WI38 (cell line): ENCODE results near the gene SLC25A30.
"Not testable (repeated sequence)": the region's sequence is repeated elsewhere in the genome, so short reads cannot be mapped to it uniquely, and the experiment has no call there.

Experiments
- H3K4me3 ChIP-seq: 2 replicates; pipeline ENCODE4 v1.5.1; 2011; ENCODE audit warnings: low read depth, mild to moderate bottlenecking, control low read depth, low read length
- CTCF ChIP-seq: IDR thresholded peaks from 2 replicates; pipeline ENCODE4 v1.5.1; 2012; ENCODE audit warnings: low read depth, mild to moderate bottlenecking, control low read depth, low read length

The SLC25A30 gene

DNA sequence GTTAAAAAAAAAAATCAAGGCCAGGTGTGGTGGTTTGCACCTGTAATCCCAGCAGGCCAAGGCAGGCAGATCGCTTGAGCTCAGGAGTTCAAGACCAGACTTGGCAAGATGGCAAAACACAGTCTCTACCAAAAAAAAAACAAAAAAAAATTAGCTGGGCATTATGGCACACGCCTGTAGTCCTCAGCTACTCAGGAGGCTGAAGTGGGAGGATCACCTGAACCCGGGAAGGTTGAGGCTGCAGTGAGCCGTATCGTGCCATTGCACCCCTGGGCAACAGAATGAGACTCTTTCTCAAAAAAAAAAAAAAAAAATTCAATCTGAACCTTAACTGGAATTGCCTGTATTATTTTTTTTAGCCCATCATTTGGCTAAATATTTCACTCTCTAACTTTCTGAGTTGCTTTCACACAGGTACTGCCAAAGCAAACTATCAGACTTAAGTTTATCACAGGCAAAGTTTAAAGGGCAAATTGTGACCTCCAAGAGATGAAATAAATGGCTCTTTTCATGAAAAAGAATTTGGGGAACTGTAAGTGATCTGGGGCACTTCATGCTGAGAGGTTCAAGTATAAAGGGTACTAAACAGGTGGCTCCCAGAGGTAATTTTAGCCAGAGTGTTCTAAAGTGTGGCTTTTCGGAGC lies 14.7 kb upstream of the SLC25A30 start:
- H3K4me3 ChIP-seq = no peak overlapping the region
- TF ChIP-seq CTCF = no peak

- H3K4me3 ChIP-seq = not testable (repeated sequence)
Observed at GRCh38 chr13:45426056-45426841, 8.1 kb upstream of the SLC25A30 start.

DNA sequence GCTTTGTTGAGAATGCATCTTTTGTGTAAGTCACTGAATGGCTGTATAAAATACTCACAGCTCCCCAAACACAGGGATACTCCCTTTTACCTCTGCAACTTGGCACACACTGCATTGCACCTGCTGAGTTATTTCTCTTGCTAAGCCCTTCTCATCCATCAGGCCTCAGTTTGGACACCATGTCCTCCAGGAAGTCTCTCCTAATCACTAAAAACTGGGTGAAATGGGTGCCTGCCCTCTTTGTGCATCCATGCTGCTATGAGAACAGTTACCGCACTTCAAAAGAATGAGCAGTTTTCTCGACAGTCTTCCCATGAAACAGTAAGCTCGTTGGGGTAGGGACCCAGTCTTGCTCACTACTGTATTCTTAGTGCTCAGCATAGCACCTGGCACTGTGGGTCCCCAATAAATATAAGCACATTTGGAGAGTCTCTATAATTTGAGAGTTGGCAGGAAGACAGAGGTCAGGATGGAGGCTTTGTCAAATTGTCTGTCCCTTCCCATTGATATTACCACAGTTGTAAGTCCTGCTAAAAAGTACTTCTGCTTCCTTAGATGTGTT lies 4.6 kb upstream of the SLC25A30 start:
- no peak for TF ChIP-seq CTCF
- no peak overlapping the region for H3K4me3 ChIP-seq

- TF ChIP-seq CTCF = no peak
- H3K4me3 ChIP-seq = no peak overlapping the region
Observed at GRCh38 chr13:45419945-45420344, 1.8 kb upstream of the SLC25A30 start.

DNA sequence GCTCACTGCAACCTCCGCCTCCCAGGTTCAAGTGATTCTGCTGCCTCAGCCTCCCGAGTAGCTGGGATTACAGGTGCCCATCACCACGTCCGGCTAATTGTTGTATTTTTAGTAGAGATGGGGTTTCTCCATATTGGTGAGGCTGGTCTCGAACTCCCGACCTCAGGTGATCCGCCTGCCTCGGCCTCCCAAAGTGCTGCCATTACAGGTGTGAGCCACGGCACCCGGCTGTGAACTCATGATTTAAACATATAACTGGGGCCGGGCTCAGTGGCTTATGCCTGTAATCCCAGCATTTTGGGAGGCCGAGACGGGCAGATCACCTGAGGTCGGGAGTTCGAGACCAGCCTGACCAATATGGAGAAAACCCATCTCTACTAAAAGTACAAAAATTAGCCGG lies 1.2 kb upstream of the SLC25A30 start:
- not testable (repeated sequence) for H3K4me3 ChIP-seq

- TF ChIP-seq CTCF = no peak
- peak overlapping the region; percentile 81 for H3K4me3 ChIP-seq
Observed at GRCh38 chr13:45416516-45417128, 1.6 kb downstream of the SLC25A30 start.

DNA sequence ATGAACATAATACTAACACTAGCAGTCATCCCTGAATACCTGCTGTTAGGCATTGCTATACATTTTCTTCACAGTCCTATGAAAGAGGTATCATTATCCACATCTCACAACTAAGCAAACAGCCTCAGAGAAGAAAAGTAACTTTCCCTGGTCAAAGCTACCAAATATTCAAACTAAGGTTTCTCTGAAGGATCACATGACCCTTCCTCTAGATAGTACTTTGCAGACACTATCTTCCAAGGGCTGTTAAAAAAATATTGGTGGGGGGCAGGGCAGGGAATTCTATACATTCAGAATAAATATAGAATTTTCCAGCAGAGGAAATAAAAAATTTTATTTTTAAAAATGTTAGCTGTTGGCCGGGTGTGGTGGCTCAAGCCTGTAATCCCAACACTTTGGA lies 3.1 kb downstream of the SLC25A30 start:
- H3K4me3 ChIP-seq = peak overlapping the region; percentile 16; the same call in 1 of the 2 replicates
- TF ChIP-seq CTCF = no peak

DNA sequence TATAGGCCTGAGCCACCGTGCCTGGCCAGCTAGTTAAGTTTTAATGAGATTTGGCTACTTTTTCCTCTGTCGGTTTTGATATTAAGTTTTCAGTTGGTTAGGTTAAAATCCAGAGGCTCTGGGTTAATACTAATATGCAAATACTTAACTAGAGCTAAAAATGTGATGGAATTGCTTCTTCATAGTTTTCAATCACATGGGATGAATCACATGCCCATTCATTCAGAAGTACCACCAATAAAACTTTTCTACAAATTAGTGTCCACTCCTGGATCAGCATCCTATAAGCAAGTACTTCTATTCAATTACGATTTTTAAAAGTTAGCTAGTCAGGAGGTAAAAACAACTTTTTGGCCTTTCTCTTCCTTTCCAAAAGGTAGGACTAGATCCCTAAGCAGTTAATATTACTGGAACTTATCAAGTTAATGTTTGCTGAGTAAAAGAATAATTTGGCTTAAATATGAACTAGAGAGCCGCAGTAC lies 4.3 kb downstream of the SLC25A30 start:
- H3K4me3 ChIP-seq = no peak overlapping the region
- TF ChIP-seq CTCF = no peak
